ENCODE measurements around the gene RNF151. TPM values are rescaled to one million over a fixed set of nuclear protein-coding genes. Genes with fewer than 3 reads are reported as not detected.
"Not testable (repeated sequence)": the region's sequence is repeated elsewhere in the genome, so short reads cannot be mapped to it uniquely, and the experiment has no call there.

Gene RNF151
- total RNA-seq, 2 experiments from 2014 or later, result not detected

- CTCF ChIA-PET (ENCODE audit: unreplicated experiment), result no interaction called here
- Histone ChIP-seq H3K4me2 (ENCODE audit: low read length) (peak overlapping the region; percentile 96), H2AFZ (ENCODE audit: low read length) (no peak overlapping the region), H3K4me3 (ENCODE audit: low read depth, low read length, poor library complexity, severe bottlenecking) (peak overlapping the region; percentile 82), H3K79me2 (ENCODE audit: insufficient read depth, low read depth, low read length) (peaks cover 53% of the 10 kb centered on the region), H3K27ac (ENCODE audit: low read depth, low read length, poor library complexity, severe bottlenecking) (peak overlapping the region; percentile 80), H3K9me3 (ENCODE audit: low read length) (no peaks in the 10 kb centered on the region), H3K4me1 (ENCODE audit: insufficient read depth, low read length, poor library complexity, severe bottlenecking) (peaks cover 33% of the 10 kb centered on the region), H4K20me1 (ENCODE audit: insufficient read depth, low read length) (peaks cover 14% of the 10 kb centered on the region), H3K9me2 (ENCODE audit: insufficient read depth, low read length) (no peaks in the 10 kb centered on the region), H3K36me3 (ENCODE audit: insufficient read depth, low read length) (peaks cover 52% of the 10 kb centered on the region)
- TF ChIP-seq CTCF (conservative IDR thresholded peaks at IDR 0.05; ENCODE audit: low read length), result peak; percentile 27; the same call in 1 of the 2 replicates
- TF ChIP-seq EZH2phosphoT487 (IDR thresholded peaks at IDR 0.05; ENCODE audit: borderline replicate concordance, low read depth, low read length), result no peak
- peak; percentile 69 for DNase-seq (ENCODE audit: low spot score)
- TSS peak; percentile 65 for BruUV-seq (replicated peaks)
- POLR2A ChIA-PET, result interaction anchor here (0.5 to 0.8 kb wide), 3 partner anchors 10 to 540 kb away, joined by 3 to 4 read pairs (median 3); no protein-coding TSS in a partner anchor
- intact Hi-C loops (cut with micrococcal nuclease; ENCODE audit: unreplicated experiment), result no loop called here
Measured at GRCh38 chr16:1960665-1961630, 5.7 kb upstream of the RNF151 start.

- H3K4me2 ChIP-seq (ENCODE audit: low read length), result peak overlapping the region; percentile 96
- peak; percentile 59 for DNase-seq (ENCODE audit: low spot score)
Measured at GRCh38 chr16:1961651-1962067, 5.0 kb upstream of the RNF151 start.

GRCh38 chr16:1962161-1963153 is 4.2 kb upstream of the RNF151 start:
- BruUV-seq (replicated peaks), result TSS peak; percentile 96
- Histone ChIP-seq H3K4me2 (ENCODE audit: low read length) (peak overlapping the region; percentile 96), H3K4me3 (ENCODE audit: low read depth, low read length, poor library complexity, severe bottlenecking) (peak overlapping the region; percentile 82), H3K79me2 (ENCODE audit: insufficient read depth, low read depth, low read length) (peaks cover 60% of the 10 kb centered on the region), H4K20me1 (ENCODE audit: insufficient read depth, low read length) (peaks cover 14% of the 10 kb centered on the region), H3K27ac (ENCODE audit: low read depth, low read length, poor library complexity, severe bottlenecking) (peak overlapping the region; percentile 80), H3K36me3 (ENCODE audit: insufficient read depth, low read length) (peaks cover 64% of the 10 kb centered on the region), H3K4me1 (ENCODE audit: insufficient read depth, low read length, poor library complexity, severe bottlenecking) (peaks cover 37% of the 10 kb centered on the region)
- H3K9me2 ChIP-seq (ENCODE audit: insufficient read depth, low read length); CTCF ChIA-PET (ENCODE audit: unreplicated experiment); POLR2A ChIA-PET; H3K9me3 ChIP-seq (ENCODE audit: low read length); intact Hi-C loops (cut with micrococcal nuclease; ENCODE audit: unreplicated experiment); H2AFZ ChIP-seq (ENCODE audit: low read length); DNase-seq (ENCODE audit: low spot score): not testable (repeated sequence)

More at GRCh38 chr16:1961651-1962067, 5.0 kb upstream of the RNF151 start:
- POLR2A ChIA-PET, result no interaction called here
- H3K9me3 ChIP-seq (ENCODE audit: low read length), result no peaks in the 10 kb centered on the region
- peaks cover 60% of the 10 kb centered on the region for H3K79me2 ChIP-seq (ENCODE audit: insufficient read depth, low read depth, low read length)
- no TSS peak for BruUV-seq (replicated peaks)
- peaks cover 37% of the 10 kb centered on the region for H3K4me1 ChIP-seq (ENCODE audit: insufficient read depth, low read length, poor library complexity, severe bottlenecking)
- peak overlapping the region; percentile 80 for H3K27ac ChIP-seq (ENCODE audit: low read depth, low read length, poor library complexity, severe bottlenecking)
- CTCF ChIA-PET (ENCODE audit: unreplicated experiment), result no interaction called here
- H2AFZ ChIP-seq (ENCODE audit: low read length), result no peak overlapping the region
- H3K4me3 ChIP-seq (ENCODE audit: low read depth, low read length, poor library complexity, severe bottlenecking), result peak overlapping the region; percentile 82
- H3K9me2 ChIP-seq (ENCODE audit: insufficient read depth, low read length), result no peaks in the 10 kb centered on the region
- TF ChIP-seq EZH2phosphoT487 (IDR thresholded peaks at IDR 0.05; ENCODE audit: borderline replicate concordance, low read depth, low read length) (no peak), CTCF (conservative IDR thresholded peaks at IDR 0.05; ENCODE audit: low read length) (no peak)
- peaks cover 14% of the 10 kb centered on the region for H4K20me1 ChIP-seq (ENCODE audit: insufficient read depth, low read length)
- peaks cover 57% of the 10 kb centered on the region for H3K36me3 ChIP-seq (ENCODE audit: insufficient read depth, low read length)
- intact Hi-C loops (cut with micrococcal nuclease; ENCODE audit: unreplicated experiment), result no loop called here

Measured in OCI-LY7 (cell line).